ENCODE measurements around the gene TRMT10B.
A peak's percentile ranks its signal among the peaks of the same experiment; 100 is the strongest.
"Not testable (repeated sequence)": the region's sequence is repeated elsewhere in the genome, so short reads cannot be mapped to it uniquely, and the experiment has no call there.

Gene TRMT10B

DNA sequence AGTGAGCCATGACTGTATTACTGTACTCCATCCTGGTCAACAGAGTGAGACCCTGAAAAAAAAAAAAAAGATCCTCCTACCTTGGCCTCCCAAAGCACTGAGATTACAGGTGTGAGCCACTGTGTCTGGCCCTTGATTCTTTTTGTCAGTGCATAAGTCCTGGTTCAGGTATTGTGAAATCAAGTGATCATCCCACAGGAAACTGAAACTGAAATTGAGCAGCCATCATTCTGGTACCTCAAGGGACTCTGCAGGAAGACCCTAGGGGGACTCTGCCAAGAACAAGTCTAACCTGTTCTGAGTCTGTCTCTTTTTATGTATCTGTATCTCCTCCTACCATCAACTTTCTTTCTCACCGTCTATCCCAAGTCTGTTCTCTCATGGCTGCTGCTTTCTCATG is 45.1 kb downstream of the TRMT10B start:
- DNase-seq (ENCODE audit: low read depth), result no peak

DNA sequence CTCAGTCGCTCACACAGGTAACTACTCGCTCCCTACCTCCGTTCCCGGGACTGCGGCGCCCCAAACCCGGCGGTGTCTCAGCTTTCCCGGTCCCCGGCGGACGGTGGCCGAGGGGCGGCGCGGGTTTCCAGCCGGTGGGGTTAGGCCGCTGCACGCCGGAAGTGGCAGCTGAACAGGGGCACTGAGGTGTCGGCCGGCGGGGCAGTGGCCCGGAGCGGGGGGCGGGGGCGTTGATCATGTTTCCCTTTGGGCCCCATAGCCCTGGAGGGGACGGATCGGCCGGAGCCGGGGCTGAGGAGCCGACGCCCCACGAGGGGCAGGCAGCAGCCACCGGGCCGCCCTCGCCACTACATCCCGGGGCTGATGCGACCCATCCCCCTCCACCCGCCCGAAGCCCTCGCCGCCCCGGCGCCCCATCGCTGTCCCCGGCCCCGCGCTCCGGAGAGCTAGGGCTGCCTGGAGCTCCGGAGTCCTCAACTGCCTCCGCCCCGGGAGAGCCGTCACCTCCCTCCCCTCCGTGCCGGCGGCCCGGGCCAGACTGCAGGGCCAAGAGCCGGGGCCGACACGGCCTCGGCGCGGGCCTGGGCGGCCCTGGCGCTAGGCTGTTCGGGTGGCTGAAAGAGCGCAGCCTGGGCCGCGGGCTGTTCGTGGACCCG is 47.2 kb downstream of the TRMT10B start, which contains the start of gene DCAF10:
Gene DCAF10 (plus strand): TSS at position 167 of the 656 bp plus-strand sequence. CDS start 70 bp downstream, at position 237.
- peak within 1 kb of the TSS; percentile 87 for H3K4me3 ChIP-seq (ENCODE audit: low read length)
- TF ChIP-seq, protein P1, sequence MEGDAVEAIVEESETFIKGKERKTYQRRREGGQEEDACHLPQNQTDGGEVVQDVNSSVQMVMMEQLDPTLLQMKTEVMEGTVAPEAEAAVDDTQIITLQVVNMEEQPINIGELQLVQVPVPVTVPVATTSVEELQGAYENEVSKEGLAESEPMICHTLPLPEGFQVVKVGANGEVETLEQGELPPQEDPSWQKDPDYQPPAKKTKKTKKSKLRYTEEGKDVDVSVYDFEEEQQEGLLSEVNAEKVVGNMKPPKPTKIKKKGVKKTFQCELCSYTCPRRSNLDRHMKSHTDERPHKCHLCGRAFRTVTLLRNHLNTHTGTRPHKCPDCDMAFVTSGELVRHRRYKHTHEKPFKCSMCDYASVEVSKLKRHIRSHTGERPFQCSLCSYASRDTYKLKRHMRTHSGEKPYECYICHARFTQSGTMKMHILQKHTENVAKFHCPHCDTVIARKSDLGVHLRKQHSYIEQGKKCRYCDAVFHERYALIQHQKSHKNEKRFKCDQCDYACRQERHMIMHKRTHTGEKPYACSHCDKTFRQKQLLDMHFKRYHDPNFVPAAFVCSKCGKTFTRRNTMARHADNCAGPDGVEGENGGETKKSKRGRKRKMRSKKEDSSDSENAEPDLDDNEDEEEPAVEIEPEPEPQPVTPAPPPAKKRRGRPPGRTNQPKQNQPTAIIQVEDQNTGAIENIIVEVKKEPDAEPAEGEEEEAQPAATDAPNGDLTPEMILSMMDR (conservative IDR thresholded peaks at IDR 0.05; ENCODE audit: low read depth, low read length), result no peak
- DNase-seq (ENCODE audit: low read depth), result peak; percentile 31

More for the DNA sequence above, 45.1 kb downstream of the TRMT10B start:
- TF ChIP-seq, protein P1 (conservative IDR thresholded peaks at IDR 0.05; ENCODE audit: low read depth, low read length), result no peak
- no peak overlapping the region for H3K4me3 ChIP-seq (ENCODE audit: low read length)

DNA sequence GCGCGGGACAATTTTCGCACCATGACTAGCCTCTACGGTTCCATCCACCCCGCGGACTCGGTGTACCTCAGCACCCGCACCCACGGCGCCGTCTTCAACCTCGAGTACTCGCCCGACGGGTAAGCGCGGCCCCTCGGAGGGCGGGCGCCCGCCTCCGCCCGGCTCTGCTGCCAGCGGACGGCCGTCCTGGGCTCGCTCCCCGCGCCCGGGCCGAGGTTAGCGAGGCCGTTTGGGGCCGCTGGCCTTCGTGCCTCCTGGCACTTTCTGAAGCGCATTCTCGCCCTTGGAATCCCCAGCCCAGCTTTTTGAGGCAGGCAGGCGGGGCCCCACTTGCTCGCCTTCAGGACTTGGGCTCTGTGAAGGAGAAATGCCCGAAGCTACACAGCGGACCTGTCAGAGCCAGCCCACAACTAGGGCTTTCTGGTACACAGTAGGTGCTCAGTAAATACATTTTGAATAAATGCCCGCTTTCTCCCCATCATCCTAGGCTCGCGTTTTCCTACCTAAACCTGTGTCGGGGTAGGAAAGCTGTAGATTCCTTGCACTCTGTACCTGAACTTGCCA is 47.8 kb downstream of the TRMT10B start:
- peak overlapping the region; percentile 87 for H3K4me3 ChIP-seq (ENCODE audit: low read length)
- TF ChIP-seq, protein P1 (conservative IDR thresholded peaks at IDR 0.05; ENCODE audit: low read depth, low read length), result no peak
- DNase-seq (ENCODE audit: low read depth), result no peak

DNA sequence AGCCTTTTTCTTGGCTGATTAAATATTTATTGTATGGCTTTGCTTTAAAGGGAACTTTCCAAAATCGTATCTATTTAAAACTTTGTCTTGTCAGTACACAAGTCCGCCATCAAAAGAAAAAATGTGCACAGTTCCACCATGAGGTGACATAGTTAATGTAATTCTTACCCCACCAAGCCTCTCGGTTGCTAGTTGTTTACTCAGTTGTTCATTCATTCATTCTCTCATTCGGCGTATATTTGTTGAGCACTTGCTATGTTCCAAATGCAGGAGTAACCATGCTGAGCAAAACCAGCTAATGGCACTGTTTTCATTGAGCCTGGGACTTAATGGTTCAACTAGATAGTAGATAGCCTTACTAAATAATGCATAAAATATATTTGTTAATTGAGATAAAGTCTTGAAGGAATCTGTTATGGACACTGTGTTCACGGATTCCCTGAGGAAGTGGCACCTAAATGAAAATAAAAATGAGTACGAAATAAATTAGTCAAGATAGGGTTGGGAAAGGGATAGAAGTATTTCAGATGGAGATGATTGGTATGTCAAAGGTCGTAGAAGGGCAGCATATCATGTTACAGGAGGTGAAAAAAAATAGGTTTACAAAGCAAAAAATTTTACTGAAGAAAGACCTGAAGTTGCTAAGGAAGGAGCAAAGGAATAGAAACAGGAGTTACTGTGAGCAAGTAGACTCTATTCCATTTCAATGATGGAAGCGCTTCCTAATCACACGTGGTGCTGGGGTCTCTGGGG is 48.5 kb downstream of the TRMT10B start:
- peak overlapping the region; percentile 87 for H3K4me3 ChIP-seq (ENCODE audit: low read length)
- TF ChIP-seq, protein P1 (conservative IDR thresholded peaks at IDR 0.05; ENCODE audit: low read depth, low read length), result no peak
- no peak for DNase-seq (ENCODE audit: low read depth)

DNA sequence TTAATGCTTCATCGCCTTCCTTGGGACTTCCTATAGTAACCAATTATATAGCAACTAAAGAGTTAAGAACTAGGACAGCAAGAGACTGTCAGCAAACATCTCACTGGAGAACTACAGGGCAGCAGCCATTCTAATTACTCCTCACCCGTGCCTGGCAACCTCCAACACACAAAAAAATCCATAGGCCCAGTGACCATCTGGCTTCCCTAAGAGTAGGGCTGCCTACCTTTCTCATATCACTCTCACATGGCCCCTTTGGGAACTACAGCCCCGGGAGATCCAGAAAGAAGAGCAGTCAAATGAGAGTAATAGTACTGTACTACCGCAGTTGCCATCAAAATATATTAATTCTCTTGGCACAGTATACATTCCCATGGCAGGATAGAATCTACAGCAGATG is 52.7 kb downstream of the TRMT10B start:
- TF ChIP-seq, protein P1 (conservative IDR thresholded peaks at IDR 0.05; ENCODE audit: low read depth, low read length), result no peak
- no peak for DNase-seq (ENCODE audit: low read depth)
- no peak overlapping the region for H3K4me3 ChIP-seq (ENCODE audit: low read length)

DNA sequence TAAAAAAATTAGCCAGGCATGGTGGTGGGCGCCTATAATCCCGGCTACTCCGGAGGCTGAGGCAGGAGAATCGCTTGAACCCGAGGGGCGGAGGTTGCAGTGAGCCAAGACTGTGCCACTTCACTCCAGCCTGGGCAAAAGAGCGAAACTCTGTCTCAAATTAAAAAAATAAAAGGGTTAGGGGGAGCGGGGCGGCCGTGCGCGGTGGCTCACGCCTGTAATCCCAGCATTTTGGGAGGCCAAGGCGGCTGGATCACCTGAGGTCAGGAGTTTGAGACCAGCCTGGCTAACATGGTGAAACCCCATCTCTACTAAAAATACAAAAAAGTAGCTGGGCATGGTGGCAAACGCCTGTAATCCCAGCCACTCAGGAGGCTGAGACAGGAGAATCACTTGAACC is 56.1 kb downstream of the TRMT10B start:
- not testable (repeated sequence) for H3K4me3 ChIP-seq (ENCODE audit: low read length); DNase-seq (ENCODE audit: low read depth)

DNA sequence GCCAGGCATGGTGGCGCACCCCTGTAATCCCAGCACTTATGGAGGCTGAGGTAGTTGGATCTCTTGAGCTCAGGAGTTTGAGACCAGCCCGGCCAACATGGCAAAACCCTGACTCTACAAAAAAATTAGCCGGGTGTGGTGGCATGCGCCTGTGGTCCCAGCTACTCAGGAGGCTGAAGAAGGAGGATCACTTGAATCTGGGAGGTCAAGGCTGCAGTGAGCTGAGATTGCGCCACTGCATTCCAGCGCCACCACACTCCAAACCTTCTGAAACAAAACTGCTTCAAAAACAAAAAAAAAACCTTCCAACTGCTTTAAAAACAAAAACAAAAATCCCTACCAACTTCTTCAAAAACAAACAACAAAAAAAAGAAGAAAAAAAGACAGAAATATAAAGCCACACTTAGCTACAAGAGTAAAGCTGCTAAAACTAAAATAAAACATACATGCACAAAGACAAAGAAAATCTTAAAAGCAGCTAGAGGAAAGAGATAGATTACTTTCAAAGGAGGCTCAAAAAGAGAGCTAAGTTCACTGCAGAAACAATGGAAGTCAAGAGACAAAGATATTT is 58.4 kb downstream of the TRMT10B start:
- no peak for DNase-seq (ENCODE audit: low read depth)
- H3K4me3 ChIP-seq (ENCODE audit: low read length), result no peak overlapping the region
- TF ChIP-seq, protein P1 (conservative IDR thresholded peaks at IDR 0.05; ENCODE audit: low read depth, low read length), result no peak
